A549 treated with ZK216348 at 1 μM for 4 hours (cell line): Measurements from ENCODE around the gene MTOR. TPM values are rescaled to one million over a fixed set of nuclear protein-coding genes. Genes with fewer than 3 reads are reported as not detected.

Experiments used
- total RNA-seq: library from RNA; stranded (reverse); fragments of 200-300 nt; extraction: Qiagen RNA extraction; gene quantifications from 5 replicates; pipeline ENCODE4 v1.2.3, GENCODE V29; 2022; ENCODE audit warnings: low read depth

MTOR gene
- 12.4 to 16.1 TPM (median 14.7 TPM) in 5 replicates for total RNA-seq

GRCh38 chr1:11262171-11263049 is at the start of gene MTOR:
MTOR (minus strand) TSS chr1:11262551; CDS start chr1:11259409, 3,142 bp downstream.

GRCh38 chr1:11272832-11273594 is 10.7 kb upstream of the MTOR start, which contains the start of gene UBIAD1:
UBIAD1 (plus strand) TSS chr1:11273198; CDS start chr1:11273532, 334 bp downstream.

GRCh38 chr1:11188858-11189451 is 73.4 kb downstream of the MTOR start, which contains the start of gene ANGPTL7:
ANGPTL7 (plus strand) TSS chr1:11189355; CDS start chr1:11189580, 225 bp downstream.

GRCh38 chr1:11099310-11100148 is 162.8 kb downstream of the MTOR start, which contains the start of gene EXOSC10:
EXOSC10 (minus strand) TSS chr1:11099869; CDS start chr1:11099831, 38 bp downstream.

GRCh38 chr1:11059968-11060830 is 202.2 kb downstream of the MTOR start, which contains the start of gene SRM:
SRM (minus strand) TSS chr1:11060018; CDS start chr1:11059943, 75 bp downstream.

Other genes with a start within 250 kb of the MTOR start
- 188 to 222 TPM (median 195 TPM) in 5 replicates for gene TARDBP, start 249.9 kb downstream of the MTOR start, total RNA-seq
- gene MASP2, start 215.3 kb downstream of the MTOR start, total RNA-seq, result 0.12 to 0.85 TPM (median 0.33 TPM) in 3 of 5 replicates, not detected in the others
- 102 to 210 TPM (median 208 TPM) in 5 replicates for gene SRM, start 202.5 kb downstream of the MTOR start, total RNA-seq
- 36.9 to 41.7 TPM (median 38.6 TPM) in 5 replicates for gene EXOSC10, start 162.7 kb downstream of the MTOR start, total RNA-seq
- gene ANGPTL7, start 73.2 kb downstream of the MTOR start, total RNA-seq, result not detected in 5 replicates
- 13.2 to 17.4 TPM (median 15.9 TPM) in 5 replicates for gene UBIAD1, start 10.6 kb upstream of the MTOR start, total RNA-seq
- gene DISP3, start 216.6 kb upstream of the MTOR start, total RNA-seq, result 0.15 to 0.44 TPM (median 0.37 TPM) in 4 of 5 replicates, not detected in the other